GM10266 (cell line): Measurements from ENCODE around the gene KLF13.

ENCODE experiments used
- DNase-seq: peaks from one replicate; pipeline ENCODE4 v3.0.0; 2012; ENCODE audit errors: extremely low spot score
- TF ChIP-seq, protein P1 (sequence below): IDR thresholded peaks from 2 replicates; pipeline ENCODE4 v1.5.1; 2012; ENCODE audit warnings: mild to moderate bottlenecking, low read depth; ENCODE audit not compliant: control insufficient read depth, insufficient read depth; ENCODE audit errors: missing control alignments

Gene KLF13

DNA sequence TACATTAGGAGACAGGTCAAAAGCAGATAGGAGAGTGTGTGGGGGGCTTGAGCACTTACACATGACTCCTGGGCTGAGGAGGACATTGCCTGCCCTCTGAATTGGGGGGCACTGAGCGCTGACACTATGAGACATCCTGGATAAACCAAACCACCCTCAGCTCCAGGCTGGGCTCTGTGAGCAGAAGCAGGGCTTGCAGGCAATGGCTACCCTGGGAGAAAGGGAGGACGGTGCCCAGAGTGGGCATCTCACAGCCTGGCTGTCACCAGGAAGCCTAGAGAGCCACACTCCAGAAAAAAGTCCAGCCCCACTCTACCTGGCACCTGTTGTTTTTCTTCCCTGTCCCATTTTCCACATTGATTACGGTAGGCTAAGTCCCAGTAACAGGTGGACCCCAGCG, 8.2 kb upstream of the KLF13 start:
- TF ChIP-seq, protein P1, sequence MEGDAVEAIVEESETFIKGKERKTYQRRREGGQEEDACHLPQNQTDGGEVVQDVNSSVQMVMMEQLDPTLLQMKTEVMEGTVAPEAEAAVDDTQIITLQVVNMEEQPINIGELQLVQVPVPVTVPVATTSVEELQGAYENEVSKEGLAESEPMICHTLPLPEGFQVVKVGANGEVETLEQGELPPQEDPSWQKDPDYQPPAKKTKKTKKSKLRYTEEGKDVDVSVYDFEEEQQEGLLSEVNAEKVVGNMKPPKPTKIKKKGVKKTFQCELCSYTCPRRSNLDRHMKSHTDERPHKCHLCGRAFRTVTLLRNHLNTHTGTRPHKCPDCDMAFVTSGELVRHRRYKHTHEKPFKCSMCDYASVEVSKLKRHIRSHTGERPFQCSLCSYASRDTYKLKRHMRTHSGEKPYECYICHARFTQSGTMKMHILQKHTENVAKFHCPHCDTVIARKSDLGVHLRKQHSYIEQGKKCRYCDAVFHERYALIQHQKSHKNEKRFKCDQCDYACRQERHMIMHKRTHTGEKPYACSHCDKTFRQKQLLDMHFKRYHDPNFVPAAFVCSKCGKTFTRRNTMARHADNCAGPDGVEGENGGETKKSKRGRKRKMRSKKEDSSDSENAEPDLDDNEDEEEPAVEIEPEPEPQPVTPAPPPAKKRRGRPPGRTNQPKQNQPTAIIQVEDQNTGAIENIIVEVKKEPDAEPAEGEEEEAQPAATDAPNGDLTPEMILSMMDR, result no peak
- no peak for DNase-seq

DNA sequence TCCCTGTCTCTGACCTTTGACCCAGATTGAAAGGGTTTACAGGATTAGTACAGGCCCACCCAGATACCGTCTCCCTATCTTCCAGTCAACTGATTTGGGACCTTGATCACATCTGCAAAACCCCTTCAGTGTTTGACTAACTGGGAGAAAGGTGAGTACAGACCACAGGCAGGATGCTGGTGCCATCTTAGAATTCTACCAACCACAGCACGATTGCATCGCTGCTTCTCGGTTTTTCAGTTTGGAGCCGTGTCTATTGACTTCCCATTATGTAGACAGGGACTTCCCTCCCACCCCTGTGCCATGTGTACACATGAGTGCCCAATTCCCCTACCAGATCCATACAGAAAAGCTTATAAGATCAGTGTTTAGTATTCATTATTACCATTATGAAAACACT, 6.6 kb upstream of the KLF13 start:
- TF ChIP-seq, protein P1, result no peak
- no peak for DNase-seq

DNA sequence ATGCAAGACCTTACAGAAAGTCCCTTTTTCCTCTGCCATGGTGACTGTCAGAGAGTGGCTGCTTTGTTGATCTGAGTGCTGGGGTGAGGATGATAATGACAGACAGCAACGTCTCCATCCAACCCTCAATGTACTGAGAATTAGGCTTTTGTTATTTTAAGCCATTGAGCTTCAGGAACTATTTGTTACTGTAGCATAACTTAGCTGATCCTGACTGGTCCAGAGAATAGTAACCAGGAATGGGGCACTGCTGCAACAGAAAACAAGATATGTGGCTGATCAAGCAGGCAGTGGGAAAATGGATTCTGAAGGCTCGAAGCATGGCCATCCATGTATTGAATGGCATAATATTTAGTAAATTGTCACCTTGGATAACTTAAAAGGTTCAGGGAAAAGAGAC, 5.2 kb upstream of the KLF13 start:
- no peak for DNase-seq
- TF ChIP-seq, protein P1, result no peak

DNA sequence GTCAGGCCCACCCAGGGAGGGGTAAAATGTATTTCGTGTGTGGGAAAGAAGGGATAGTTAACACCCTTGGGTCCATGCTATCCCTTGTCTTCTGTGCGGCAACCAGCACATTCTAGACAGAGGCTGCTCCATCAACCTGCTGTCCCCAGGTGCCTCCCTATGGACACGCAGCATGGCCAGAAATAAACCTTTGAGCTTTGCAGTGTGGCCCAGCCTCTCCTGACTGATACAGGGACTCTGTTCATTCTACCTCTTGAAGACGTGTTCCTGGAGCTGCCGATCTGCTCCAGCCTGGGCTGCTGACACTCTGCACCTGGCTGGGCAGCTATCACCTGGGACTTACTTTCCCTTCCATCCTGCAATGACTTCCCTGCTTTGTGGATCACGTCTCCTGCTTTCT, 4.1 kb upstream of the KLF13 start:
- TF ChIP-seq, protein P1, result no peak
- no peak for DNase-seq

DNA sequence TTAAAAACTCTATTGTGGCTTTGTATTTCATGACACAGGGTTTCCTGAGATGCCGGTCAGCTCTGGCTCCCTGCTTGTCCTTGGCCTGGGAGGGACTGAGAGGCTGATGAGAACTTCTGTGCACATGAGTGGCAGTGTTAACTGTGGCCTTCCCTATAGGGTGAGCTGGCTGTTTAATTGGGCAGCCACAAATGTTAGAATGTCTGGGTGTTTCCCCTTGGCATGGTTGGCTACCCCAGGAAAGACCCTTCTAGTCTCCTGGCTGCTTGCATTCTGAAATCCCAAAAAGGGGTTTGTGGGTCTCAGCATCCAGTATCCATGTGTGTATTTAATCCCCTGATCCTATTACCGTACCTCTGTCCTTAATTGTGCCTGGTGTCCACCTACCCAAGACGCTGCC, 3.0 kb upstream of the KLF13 start:
- DNase-seq, result no peak
- TF ChIP-seq, protein P1, result no peak

DNA sequence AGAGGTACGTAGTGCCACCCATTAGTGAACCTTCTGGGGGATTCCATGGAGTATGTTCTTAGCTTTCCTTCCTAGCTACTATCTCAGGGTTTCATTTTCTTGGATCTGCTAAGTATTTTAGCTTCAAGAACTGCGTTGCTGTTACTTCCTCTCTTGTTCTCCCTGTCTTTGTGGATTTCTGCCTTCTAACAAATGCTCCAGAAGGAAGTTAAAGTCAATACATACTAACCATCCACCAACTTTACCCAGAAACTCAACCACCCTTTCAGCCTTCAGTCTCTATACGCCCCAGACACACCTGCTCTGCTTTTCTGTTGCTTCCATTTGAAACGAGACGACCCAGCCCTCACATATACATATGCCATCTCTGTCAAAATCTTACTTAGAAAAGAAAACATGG, 2.4 kb upstream of the KLF13 start:
- TF ChIP-seq, protein P1, result no peak
- DNase-seq, result no peak

DNA sequence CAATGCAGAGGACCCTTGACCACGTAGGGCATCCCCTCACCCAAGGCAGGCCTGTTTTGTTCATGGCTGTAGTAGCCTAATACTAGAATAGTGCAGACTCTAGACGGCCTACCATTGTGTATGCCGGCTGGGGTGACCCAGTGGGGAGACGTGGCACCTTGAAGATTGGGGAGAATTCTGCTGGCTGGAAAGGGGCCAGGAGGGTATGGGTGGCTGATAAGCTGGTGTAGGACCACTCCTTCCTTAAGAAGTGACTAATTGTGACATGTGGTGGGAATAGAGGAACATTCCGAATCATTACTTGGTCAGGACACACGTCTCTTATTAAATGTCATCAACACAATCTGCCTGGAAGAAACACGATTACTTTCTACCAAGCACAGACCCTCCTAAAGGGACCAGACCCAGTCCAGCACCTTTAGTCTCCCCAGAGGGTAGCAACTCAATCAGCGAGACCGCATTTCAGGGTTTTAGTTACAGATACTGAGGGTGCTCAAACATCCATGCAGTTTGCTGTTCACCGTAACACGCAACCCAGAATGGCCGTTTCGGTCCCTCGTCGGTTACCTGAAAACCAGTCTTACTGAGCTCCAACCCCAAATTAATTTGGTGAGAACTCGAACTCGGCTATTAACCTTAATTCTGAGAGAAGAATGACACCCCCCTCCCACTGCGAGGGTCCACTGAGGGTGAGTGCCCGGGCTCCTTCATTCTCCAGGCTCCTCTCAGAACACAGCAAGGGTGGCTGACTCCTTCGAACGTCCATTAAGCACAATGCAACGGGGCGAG, 1.6 kb upstream of the KLF13 start:
- TF ChIP-seq, protein P1, result no peak
- DNase-seq, result no peak
